ENCODE measurements around the gene ARL9.

- no peak for TF ChIP-seq TOX (CRISPR knock-in tag; IDR thresholded peaks at IDR 0.05; ENCODE audit: borderline replicate concordance)
- no peak for TF ChIP-seq RARB (CRISPR knock-in tag; IDR thresholded peaks at IDR 0.05)
- TF ChIP-seq ESRRG (CRISPR knock-in tag; IDR thresholded peaks at IDR 0.05), result no peak
- no peak for TF ChIP-seq ZNF8 (CRISPR knock-in tag; IDR thresholded peaks at IDR 0.05)
- TF ChIP-seq GLIS3 (CRISPR knock-in tag; IDR thresholded peaks at IDR 0.05), result no peak
Observed at GRCh38 chr4:56460085-56460484, 45.5 kb upstream of the ARL9 start.

All from SK-N-SH treated with all-trans-retinoic acid at 6 μM for 48 hours (cell line).